ENCODE data around the gene GPR143. TPM values are rescaled to one million over a fixed set of nuclear protein-coding genes. Genes with fewer than 3 reads are reported as not detected.

GPR143 gene
- total RNA-seq, 1 donor from 2014 or later = 17.4 TPM

DNA sequence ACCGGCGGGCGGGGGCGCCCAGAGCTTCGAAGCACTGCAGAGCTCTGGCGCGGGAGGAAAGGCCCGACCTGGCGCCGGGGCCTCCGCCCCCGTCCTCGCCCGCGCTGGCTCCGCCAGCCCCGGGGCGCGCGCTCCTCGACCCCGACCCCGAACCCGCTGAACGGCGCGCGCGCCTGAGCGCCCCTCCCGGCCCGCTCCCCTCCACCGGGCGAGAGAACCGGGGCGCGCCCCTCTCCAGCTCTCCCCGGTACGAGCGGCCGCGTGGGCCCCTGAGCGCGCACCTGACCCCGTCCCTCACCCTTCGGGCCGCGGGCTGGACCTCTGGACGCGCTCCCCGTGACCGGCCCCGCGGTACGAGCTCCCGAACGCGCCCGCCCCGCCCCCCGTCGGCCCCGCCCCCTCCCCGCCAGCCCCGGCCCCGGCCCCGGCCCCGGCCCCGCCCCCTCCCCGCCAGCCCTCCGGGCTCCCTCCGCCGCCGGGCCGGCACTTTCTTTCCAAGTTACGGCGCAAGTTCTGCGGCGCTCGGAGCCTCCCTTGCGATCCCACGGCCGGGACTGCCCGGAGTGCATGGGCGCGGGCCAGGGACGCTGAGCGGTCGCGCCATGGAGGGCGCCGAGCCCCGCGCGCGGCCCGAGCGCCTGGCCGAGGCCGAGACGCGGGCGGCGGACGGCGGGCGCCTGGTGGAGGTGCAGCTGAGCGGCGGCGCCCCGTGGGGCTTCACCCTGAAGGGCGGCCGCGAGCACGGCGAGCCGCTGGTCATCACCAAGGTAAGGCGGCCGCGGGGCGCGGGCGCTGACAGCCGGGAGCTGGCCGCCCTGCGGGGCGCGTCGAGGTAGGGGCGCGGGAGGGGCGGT lies 20.5 kb upstream of the GPR143 start, which contains the start of gene SHROOM2:
SHROOM2 (plus strand) TSS at position 486 of the 854 bp plus-strand sequence; CDS start at position 603, 117 bp downstream.
- H3K4me3 ChIP-seq (ENCODE audit: low read depth, low read length) = peak within 1 kb of the TSS; percentile 66
- TF ChIP-seq, protein P1, sequence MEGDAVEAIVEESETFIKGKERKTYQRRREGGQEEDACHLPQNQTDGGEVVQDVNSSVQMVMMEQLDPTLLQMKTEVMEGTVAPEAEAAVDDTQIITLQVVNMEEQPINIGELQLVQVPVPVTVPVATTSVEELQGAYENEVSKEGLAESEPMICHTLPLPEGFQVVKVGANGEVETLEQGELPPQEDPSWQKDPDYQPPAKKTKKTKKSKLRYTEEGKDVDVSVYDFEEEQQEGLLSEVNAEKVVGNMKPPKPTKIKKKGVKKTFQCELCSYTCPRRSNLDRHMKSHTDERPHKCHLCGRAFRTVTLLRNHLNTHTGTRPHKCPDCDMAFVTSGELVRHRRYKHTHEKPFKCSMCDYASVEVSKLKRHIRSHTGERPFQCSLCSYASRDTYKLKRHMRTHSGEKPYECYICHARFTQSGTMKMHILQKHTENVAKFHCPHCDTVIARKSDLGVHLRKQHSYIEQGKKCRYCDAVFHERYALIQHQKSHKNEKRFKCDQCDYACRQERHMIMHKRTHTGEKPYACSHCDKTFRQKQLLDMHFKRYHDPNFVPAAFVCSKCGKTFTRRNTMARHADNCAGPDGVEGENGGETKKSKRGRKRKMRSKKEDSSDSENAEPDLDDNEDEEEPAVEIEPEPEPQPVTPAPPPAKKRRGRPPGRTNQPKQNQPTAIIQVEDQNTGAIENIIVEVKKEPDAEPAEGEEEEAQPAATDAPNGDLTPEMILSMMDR (conservative IDR thresholded peaks at IDR 0.05; ENCODE audit: low read depth, low read length) = no peak
- no peak for DNase-seq (ENCODE audit: low read depth)

DNA sequence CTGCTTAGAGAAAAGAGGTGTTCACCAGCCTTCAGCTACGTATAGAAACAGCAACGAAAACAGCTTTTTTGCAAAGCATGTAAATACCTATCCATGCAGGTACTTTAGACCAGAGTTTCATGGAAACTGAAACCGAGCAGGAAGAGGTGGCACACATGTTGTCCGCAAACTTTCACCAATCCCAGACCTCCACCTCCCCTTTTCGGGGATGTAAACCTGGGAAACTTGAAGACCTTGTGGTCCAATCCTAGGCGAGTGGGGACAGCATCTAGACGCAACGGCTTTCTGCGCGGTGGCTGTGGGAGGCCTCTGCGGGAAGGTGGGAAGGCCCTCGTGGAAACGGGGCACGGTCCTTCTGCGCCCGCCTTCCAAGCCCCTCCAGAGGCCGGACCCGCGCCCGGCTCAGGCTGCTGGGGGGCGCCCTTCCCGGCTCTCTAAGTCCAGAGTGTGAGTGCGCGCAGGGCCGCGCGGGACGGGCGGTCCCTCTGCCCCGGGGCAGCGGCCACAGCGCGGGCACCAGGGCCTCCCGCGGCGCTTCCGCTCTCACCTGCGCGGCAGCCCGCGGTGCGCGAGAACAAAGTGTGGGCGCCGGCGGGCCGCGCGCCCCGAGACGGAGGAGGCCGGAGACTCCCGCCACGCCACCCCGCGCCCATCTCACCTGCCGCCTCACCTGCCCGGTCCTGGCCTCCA lies 19.8 kb upstream of the GPR143 start:
- no peak for DNase-seq (ENCODE audit: low read depth)
- H3K4me3 ChIP-seq (ENCODE audit: low read depth, low read length) = peak overlapping the region; percentile 66
- TF ChIP-seq, protein P1 (conservative IDR thresholded peaks at IDR 0.05; ENCODE audit: low read depth, low read length) = no peak

DNA sequence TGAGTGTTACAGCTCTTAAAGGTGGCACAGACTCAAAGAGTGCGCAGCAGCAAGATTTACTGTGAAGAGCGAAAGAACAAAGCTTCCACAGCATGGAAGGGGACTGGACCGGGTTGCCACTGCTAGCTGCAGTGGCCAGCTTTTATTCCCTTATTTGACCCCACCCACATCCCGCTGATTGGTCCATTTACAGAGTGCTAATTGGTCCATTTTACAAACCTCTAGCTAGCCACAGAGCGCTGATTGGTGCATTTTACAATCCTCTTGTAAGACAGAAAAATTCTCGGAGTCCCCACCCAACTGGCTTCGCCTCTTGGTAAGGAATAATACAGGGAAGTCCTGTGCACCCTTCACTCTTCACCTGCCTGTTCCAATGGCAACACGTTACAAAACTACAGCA lies 18.7 kb upstream of the GPR143 start:
- H3K4me3 ChIP-seq (ENCODE audit: low read depth, low read length) = no peak overlapping the region
- DNase-seq (ENCODE audit: low read depth) = no peak
- TF ChIP-seq, protein P1 (conservative IDR thresholded peaks at IDR 0.05; ENCODE audit: low read depth, low read length) = no peak

DNA sequence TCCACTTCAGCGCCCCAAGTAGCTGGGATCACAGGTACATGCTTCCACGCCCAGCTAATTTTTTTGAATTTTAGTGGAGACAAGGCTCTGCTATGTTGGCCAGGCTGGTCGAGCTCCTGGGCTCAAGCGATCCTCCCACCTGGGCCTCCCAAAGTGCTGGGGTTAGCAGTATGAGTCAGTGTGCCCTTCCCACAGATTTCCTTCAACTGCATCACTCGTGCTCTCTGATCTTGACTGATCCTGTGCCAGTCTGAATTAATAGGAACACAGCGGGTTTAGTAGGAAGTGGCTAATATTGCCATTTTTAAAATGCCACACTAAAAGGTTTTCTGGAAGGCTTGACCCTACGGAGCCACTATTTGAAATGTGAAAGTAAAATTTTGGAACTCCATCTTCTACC lies 16.3 kb upstream of the GPR143 start:
- DNase-seq (ENCODE audit: low read depth) = no peak
- no peak overlapping the region for H3K4me3 ChIP-seq (ENCODE audit: low read depth, low read length)
- TF ChIP-seq, protein P1 (conservative IDR thresholded peaks at IDR 0.05; ENCODE audit: low read depth, low read length) = no peak

DNA sequence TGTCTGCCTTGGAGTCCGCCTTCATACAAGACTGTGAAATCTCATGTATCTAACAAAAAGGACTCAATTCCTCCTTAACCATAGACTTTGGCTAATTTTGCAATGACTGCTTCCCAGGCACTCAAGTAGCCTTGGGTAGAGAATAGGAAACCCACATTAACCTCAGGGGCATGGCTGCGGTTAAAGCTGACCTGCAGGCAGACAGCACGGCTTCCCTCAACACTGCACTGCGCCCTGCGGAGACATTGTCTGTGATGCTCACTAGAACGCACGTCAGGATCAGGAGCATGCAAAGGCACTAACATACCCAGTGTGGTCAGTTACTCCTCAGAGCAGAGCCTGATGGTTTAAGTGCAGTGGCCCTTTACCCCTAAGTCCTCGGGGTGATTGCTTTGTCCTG lies 10.3 kb upstream of the GPR143 start:
- DNase-seq (ENCODE audit: low read depth) = no peak
- no peak overlapping the region for H3K4me3 ChIP-seq (ENCODE audit: low read depth, low read length)
- TF ChIP-seq, protein P1 (conservative IDR thresholded peaks at IDR 0.05; ENCODE audit: low read depth, low read length) = no peak

DNA sequence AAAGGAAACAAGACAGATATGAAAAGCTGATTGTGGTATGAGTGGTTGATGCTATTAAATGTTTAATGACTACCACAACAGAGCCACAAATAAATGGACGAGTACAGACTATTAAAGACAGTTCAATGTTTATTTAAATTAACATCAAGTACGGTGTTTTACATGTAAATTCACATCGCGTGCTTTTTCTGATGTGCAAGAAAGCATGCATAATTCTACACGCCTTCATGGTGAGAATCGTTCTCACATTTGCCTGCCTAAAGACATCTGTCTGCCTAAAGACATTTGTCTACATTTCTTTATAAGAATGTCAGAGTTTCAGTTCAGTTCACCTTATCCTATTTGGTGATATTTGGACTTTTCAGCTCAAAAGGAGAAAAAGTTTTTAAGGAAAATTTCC lies 7.3 kb upstream of the GPR143 start:
- TF ChIP-seq, protein P1 (conservative IDR thresholded peaks at IDR 0.05; ENCODE audit: low read depth, low read length) = no peak
- DNase-seq (ENCODE audit: low read depth) = no peak
- no peak overlapping the region for H3K4me3 ChIP-seq (ENCODE audit: low read depth, low read length)

Measured in epithelial cell of proximal tubule (primary cell).